Measurements from ENCODE around the gene FAM171A1. TPM values are rescaled to one million over a fixed set of nuclear protein-coding genes. Genes with fewer than 3 reads are reported as not detected.

FAM171A1 gene
- total RNA-seq, 1 experiment from 2014 or later, result 46.5 TPM

- no peaks in the 10 kb centered on the region for H3K9me3 ChIP-seq (ENCODE audit: low read depth, low read length, poor library complexity, severe bottlenecking)
These were observed 70.9 kb downstream of the FAM171A1 start for GRCh38 chr10:15300145-15300544.

GRCh38 chr10:15296701-15297100 lies 74.4 kb downstream of the FAM171A1 start:
- TF ChIP-seq CTCF (conservative IDR thresholded peaks at IDR 0.05; ENCODE audit: low read depth, low read length) (no peak), EZH2 (IDR thresholded peaks at IDR 0.05; ENCODE audit: borderline replicate concordance, low read depth, low read length, poor library complexity, severe bottlenecking) (no peak)
- H3K4me3 ChIP-seq (ENCODE audit: low read depth, low read length, poor library complexity, severe bottlenecking), result no peak overlapping the region
- H3K27me3 ChIP-seq (replicated peaks; ENCODE audit: insufficient read depth, low read depth, low read length, poor library complexity), result no peaks in the 10 kb centered on the region
- POLR2A ChIA-PET (ENCODE audit: low non-redundant PET), result no interaction called here
- CTCF ChIA-PET, result no interaction called here
- no peaks in the 10 kb centered on the region for H3K9me3 ChIP-seq (ENCODE audit: low read depth, low read length, poor library complexity, severe bottlenecking)
- H3K4me1 ChIP-seq (ENCODE audit: insufficient read depth, low read length, poor library complexity, severe bottlenecking), result peaks cover 25% of the 10 kb centered on the region
- BruUV-seq (replicated peaks), result no TSS peak
- no peaks in the 10 kb centered on the region for H3K36me3 ChIP-seq (ENCODE audit: insufficient read depth, low read length, poor library complexity, severe bottlenecking)
- no peak overlapping the region for H3K27ac ChIP-seq (ENCODE audit: low read depth, low read length, poor library complexity, severe bottlenecking)
- DNase-seq (ENCODE audit: low spot score), result no peak
- intact Hi-C loops (cut with micrococcal nuclease; ENCODE audit: unreplicated experiment), result no loop called here

More at GRCh38 chr10:15300145-15300544, 70.9 kb downstream of the FAM171A1 start:
- Histone ChIP-seq H3K4me1 (ENCODE audit: insufficient read depth, low read length, poor library complexity, severe bottlenecking) (peaks cover 8% of the 10 kb centered on the region), H3K4me3 (ENCODE audit: low read depth, low read length, poor library complexity, severe bottlenecking) (no peak overlapping the region), H3K36me3 (ENCODE audit: insufficient read depth, low read length, poor library complexity, severe bottlenecking) (no peaks in the 10 kb centered on the region), H3K27ac (ENCODE audit: low read depth, low read length, poor library complexity, severe bottlenecking) (no peak overlapping the region), H3K27me3 (replicated peaks; ENCODE audit: insufficient read depth, low read depth, low read length, poor library complexity) (no peaks in the 10 kb centered on the region)
- intact Hi-C loops (cut with micrococcal nuclease; ENCODE audit: unreplicated experiment), result no loop called here
- DNase-seq (ENCODE audit: low spot score), result no peak
- BruUV-seq (replicated peaks), result no TSS peak
- TF ChIP-seq CTCF (conservative IDR thresholded peaks at IDR 0.05; ENCODE audit: low read depth, low read length), result no peak
- TF ChIP-seq EZH2 (IDR thresholded peaks at IDR 0.05; ENCODE audit: borderline replicate concordance, low read depth, low read length, poor library complexity, severe bottlenecking), result no peak
- CTCF ChIA-PET, result interaction anchor here (0.5 kb wide), 1 partner anchor 202 kb away, joined by 3 read pairs; no protein-coding TSS in a partner anchor
- POLR2A ChIA-PET (ENCODE audit: low non-redundant PET), result no interaction called here

- no peak for DNase-seq (ENCODE audit: low spot score)
- Histone ChIP-seq H3K27me3 (replicated peaks; ENCODE audit: insufficient read depth, low read depth, low read length, poor library complexity) (no peaks in the 10 kb centered on the region), H3K9me3 (ENCODE audit: low read depth, low read length, poor library complexity, severe bottlenecking) (no peaks in the 10 kb centered on the region), H3K4me1 (ENCODE audit: insufficient read depth, low read length, poor library complexity, severe bottlenecking) (peaks cover 20% of the 10 kb centered on the region), H3K4me3 (ENCODE audit: low read depth, low read length, poor library complexity, severe bottlenecking) (no peak overlapping the region), H3K36me3 (ENCODE audit: insufficient read depth, low read length, poor library complexity, severe bottlenecking) (no peaks in the 10 kb centered on the region), H3K27ac (ENCODE audit: low read depth, low read length, poor library complexity, severe bottlenecking) (no peak overlapping the region)
- ChIA-PET CTCF (no interaction called here), POLR2A (ENCODE audit: low non-redundant PET) (no interaction called here)
- no TSS peak for BruUV-seq (replicated peaks)
- intact Hi-C loops (cut with micrococcal nuclease; ENCODE audit: unreplicated experiment), result no loop called here
- TF ChIP-seq EZH2 (IDR thresholded peaks at IDR 0.05; ENCODE audit: borderline replicate concordance, low read depth, low read length, poor library complexity, severe bottlenecking) (no peak), CTCF (conservative IDR thresholded peaks at IDR 0.05; ENCODE audit: low read depth, low read length) (no peak)
These were observed 75.4 kb downstream of the FAM171A1 start for GRCh38 chr10:15295537-15296325.
